HL-60 (cell line): ENCODE measurements around the gene NLRC5.

Source experiments
- DNase-seq, 2 experiments: peaks; one replicate each; pipeline ENCODE4 v3.0.0-alpha.2; 2010 to 2020; ENCODE audit warnings: low read depth in 1 of 2, low spot score in 1 of 2
- H3K27ac ChIP-seq: fragments of 250-450 bp; sonication (Bioruptor Pico); replicated peaks from 2 replicates; pipeline ENCODE4 v1.5.1; 2020; ENCODE audit warnings: mild to moderate bottlenecking, moderate library complexity
- H3K27me3 ChIP-seq: fragments of 250-450 bp; sonication (Bioruptor Pico); 2 replicates; pipeline ENCODE4 v1.5.1; 2021; ENCODE audit warnings: mild to moderate bottlenecking, moderate library complexity; ENCODE audit not compliant: insufficient read depth, poor library complexity, severe bottlenecking
- H3K4me3 ChIP-seq: replicated peaks from 2 replicates; pipeline ENCODE4 v1.5.1; 2011; ENCODE audit warnings: mild to moderate bottlenecking, control low read depth, low read length; ENCODE audit not compliant: insufficient read depth
- GABPA ChIP-seq: IDR thresholded peaks from 2 replicates; pipeline ENCODE4 v1.6.1; 2012; ENCODE audit warnings: low read depth
- POLR2AphosphoS5 ChIP-seq: IDR thresholded peaks from 2 replicates; pipeline ENCODE4 v1.6.1; 2012; ENCODE audit warnings: low read depth
- SPI1 ChIP-seq: IDR thresholded peaks from 2 replicates; pipeline ENCODE4 v1.6.1; 2012; ENCODE audit warnings: low read depth, mild to moderate bottlenecking, borderline replicate concordance
- long read RNA-seq: library from polyadenylated mRNA; unstranded; transcript quantifications from one replicate; pipeline ENCODE4 v2.0.0, GENCODE V29; 2020
- TF ChIP-seq, protein P1 (sequence below): IDR thresholded peaks from 2 replicates; pipeline ENCODE4 v1.6.1; 2012; ENCODE audit warnings: low read depth; ENCODE audit not compliant: insufficient replicate concordance
- TF ChIP-seq, protein P2 (sequence below): IDR thresholded peaks from one replicate; pipeline ENCODE4 v1.5.1; 2011; ENCODE audit warnings: low read length, control low read depth, inconsistent platforms; ENCODE audit not compliant: insufficient read depth

Gene NLRC5, protein sequence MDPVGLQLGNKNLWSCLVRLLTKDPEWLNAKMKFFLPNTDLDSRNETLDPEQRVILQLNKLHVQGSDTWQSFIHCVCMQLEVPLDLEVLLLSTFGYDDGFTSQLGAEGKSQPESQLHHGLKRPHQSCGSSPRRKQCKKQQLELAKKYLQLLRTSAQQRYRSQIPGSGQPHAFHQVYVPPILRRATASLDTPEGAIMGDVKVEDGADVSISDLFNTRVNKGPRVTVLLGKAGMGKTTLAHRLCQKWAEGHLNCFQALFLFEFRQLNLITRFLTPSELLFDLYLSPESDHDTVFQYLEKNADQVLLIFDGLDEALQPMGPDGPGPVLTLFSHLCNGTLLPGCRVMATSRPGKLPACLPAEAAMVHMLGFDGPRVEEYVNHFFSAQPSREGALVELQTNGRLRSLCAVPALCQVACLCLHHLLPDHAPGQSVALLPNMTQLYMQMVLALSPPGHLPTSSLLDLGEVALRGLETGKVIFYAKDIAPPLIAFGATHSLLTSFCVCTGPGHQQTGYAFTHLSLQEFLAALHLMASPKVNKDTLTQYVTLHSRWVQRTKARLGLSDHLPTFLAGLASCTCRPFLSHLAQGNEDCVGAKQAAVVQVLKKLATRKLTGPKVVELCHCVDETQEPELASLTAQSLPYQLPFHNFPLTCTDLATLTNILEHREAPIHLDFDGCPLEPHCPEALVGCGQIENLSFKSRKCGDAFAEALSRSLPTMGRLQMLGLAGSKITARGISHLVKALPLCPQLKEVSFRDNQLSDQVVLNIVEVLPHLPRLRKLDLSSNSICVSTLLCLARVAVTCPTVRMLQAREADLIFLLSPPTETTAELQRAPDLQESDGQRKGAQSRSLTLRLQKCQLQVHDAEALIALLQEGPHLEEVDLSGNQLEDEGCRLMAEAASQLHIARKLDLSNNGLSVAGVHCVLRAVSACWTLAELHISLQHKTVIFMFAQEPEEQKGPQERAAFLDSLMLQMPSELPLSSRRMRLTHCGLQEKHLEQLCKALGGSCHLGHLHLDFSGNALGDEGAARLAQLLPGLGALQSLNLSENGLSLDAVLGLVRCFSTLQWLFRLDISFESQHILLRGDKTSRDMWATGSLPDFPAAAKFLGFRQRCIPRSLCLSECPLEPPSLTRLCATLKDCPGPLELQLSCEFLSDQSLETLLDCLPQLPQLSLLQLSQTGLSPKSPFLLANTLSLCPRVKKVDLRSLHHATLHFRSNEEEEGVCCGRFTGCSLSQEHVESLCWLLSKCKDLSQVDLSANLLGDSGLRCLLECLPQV (N-terminal part only)
- long read RNA-seq, partial matches to known transcripts, result 49 of 119 reads
- long read RNA-seq, other reads (novel, unspliced or antisense), result 70 of 119 reads

DNA sequence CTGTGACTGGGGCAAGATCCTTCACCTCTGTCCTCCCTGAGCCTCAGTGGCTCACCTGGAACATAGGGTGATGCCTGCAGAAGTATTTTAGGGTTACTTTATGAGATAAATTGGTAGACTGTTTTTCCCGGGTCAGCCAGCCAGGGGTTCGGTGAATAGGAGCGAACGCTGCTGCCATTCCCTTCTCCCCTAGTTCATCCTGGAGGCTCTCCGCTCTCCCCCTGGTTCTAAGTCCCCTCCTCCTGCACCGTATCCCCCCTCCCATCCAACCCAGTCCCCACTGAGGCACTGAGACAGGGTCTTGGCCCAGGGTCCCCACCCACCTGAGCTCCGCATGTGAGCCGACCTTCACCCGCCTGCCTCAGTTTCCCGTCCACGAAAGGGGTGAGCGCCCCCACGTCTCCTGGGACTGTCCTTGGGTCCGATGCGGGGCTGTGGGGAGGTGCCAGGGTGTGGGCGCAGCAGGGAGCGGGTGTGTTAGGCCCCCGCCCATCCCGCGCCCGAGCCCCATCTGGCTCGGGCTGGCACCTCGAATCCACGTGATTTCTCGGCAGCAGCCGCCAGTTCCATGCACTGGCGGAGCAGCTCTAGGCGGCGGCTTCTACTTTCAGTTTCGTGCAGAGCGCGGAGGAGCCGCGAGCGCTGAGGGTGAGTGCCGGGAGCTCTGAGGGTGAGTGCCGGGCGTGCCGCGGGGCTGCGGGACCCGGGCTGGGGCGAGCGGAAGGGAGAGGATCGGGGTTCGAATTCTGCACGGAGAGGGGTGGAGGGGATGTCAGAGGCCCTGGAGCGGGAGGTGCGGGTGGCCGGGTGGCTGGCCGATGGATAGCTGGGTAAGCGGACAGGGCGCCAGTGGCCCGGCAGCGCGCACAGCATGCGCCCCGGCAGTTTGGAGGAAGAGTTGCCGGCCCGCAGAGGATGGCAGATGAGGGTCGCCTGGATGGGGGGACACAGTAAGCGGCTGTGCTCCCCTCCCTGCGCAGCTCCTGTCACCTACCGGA, at the start of gene NLRC5:
TSS of gene NLRC5 (plus strand) at position 610 of the 998 bp plus-strand sequence. CDS start 31,156 bp downstream, outside the sequence.
- Histone ChIP-seq H3K27me3 (no peaks in the 10 kb centered on the region), H3K4me3 (peak within 1 kb of the TSS; percentile 75), H3K27ac (peak within 1 kb of the TSS; percentile 85)
- DNase-seq, result peak; percentile 79 to 86
- TF ChIP-seq, protein P1, sequence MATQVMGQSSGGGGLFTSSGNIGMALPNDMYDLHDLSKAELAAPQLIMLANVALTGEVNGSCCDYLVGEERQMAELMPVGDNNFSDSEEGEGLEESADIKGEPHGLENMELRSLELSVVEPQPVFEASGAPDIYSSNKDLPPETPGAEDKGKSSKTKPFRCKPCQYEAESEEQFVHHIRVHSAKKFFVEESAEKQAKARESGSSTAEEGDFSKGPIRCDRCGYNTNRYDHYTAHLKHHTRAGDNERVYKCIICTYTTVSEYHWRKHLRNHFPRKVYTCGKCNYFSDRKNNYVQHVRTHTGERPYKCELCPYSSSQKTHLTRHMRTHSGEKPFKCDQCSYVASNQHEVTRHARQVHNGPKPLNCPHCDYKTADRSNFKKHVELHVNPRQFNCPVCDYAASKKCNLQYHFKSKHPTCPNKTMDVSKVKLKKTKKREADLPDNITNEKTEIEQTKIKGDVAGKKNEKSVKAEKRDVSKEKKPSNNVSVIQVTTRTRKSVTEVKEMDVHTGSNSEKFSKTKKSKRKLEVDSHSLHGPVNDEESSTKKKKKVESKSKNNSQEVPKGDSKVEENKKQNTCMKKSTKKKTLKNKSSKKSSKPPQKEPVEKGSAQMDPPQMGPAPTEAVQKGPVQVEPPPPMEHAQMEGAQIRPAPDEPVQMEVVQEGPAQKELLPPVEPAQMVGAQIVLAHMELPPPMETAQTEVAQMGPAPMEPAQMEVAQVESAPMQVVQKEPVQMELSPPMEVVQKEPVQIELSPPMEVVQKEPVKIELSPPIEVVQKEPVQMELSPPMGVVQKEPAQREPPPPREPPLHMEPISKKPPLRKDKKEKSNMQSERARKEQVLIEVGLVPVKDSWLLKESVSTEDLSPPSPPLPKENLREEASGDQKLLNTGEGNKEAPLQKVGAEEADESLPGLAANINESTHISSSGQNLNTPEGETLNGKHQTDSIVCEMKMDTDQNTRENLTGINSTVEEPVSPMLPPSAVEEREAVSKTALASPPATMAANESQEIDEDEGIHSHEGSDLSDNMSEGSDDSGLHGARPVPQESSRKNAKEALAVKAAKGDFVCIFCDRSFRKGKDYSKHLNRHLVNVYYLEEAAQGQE, result peak; percentile 15
- TF ChIP-seq SPI1 (no peak; the same call in 1 of the 2 replicates), GABPA (no peak), POLR2AphosphoS5 (peak; percentile 82)
- TF ChIP-seq, protein P2, sequence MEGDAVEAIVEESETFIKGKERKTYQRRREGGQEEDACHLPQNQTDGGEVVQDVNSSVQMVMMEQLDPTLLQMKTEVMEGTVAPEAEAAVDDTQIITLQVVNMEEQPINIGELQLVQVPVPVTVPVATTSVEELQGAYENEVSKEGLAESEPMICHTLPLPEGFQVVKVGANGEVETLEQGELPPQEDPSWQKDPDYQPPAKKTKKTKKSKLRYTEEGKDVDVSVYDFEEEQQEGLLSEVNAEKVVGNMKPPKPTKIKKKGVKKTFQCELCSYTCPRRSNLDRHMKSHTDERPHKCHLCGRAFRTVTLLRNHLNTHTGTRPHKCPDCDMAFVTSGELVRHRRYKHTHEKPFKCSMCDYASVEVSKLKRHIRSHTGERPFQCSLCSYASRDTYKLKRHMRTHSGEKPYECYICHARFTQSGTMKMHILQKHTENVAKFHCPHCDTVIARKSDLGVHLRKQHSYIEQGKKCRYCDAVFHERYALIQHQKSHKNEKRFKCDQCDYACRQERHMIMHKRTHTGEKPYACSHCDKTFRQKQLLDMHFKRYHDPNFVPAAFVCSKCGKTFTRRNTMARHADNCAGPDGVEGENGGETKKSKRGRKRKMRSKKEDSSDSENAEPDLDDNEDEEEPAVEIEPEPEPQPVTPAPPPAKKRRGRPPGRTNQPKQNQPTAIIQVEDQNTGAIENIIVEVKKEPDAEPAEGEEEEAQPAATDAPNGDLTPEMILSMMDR, result no peak

DNA sequence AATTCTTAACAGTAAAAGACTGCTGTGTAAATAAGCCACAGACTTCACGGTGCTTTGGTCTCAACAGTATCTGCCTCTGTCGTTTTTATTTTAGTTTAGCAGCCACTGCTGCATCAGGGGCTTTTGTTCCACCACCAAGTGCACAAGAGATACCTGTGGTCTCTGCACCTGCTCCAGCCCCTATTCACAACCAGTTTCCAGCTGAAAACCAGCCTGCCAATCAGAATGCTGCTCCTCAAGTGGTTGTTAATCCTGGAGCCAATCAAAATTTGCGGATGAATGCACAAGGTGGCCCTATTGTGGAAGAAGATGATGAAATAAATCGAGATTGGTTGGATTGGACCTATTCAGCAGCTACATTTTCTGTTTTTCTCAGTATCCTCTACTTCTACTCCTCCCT, 49.6 kb upstream of the NLRC5 start:
- H3K4me3 ChIP-seq, result no peak overlapping the region
- H3K27me3 ChIP-seq, result no peaks in the 10 kb centered on the region
- TF ChIP-seq GABPA (no peak), POLR2AphosphoS5 (no peak), SPI1 (no peak)
- TF ChIP-seq, protein P1, result no peak
- TF ChIP-seq, protein P2, result no peak
- no peak overlapping the region for H3K27ac ChIP-seq
- DNase-seq, result no peak
